HG02759 (cell line): ENCODE data around the gene AP2S1.
"Not testable (repeated sequence)": the region's sequence is repeated elsewhere in the genome, so short reads cannot be mapped to it uniquely, and the experiment has no call there.

ENCODE experiments used
- ATAC-seq: cut with Tn5 transposase; IDR thresholded peaks from one replicate; pipeline ENCODE4 v1.9.1; 2021; ENCODE audit warnings: mild to moderate bottlenecking, moderate library complexity; ENCODE audit not compliant: unreplicated experiment

Gene AP2S1

GRCh38 chr19:46809534-46810272 lies 40.9 kb downstream of the AP2S1 start:
- no peak for ATAC-seq

GRCh38 chr19:46806656-46807055 lies 44.0 kb downstream of the AP2S1 start:
- no peak for ATAC-seq

GRCh38 chr19:46804432-46804831 lies 46.2 kb downstream of the AP2S1 start:
- not testable (repeated sequence) for ATAC-seq

GRCh38 chr19:46803555-46803954 lies 47.1 kb downstream of the AP2S1 start:
- no peak for ATAC-seq

GRCh38 chr19:46802152-46802551 lies 48.5 kb downstream of the AP2S1 start:
- no peak for ATAC-seq

- ATAC-seq, result no peak
Observed at GRCh38 chr19:46798713-46799112, 51.9 kb downstream of the AP2S1 start.

GRCh38 chr19:46797881-46798280 lies 52.8 kb downstream of the AP2S1 start:
- ATAC-seq, result no peak

- ATAC-seq, result no peak
Observed at GRCh38 chr19:46791944-46792343, 58.7 kb downstream of the AP2S1 start.

- no peak for ATAC-seq
Observed at GRCh38 chr19:46789371-46789770, 61.3 kb downstream of the AP2S1 start.

- no peak for ATAC-seq
Observed at GRCh38 chr19:46788968-46789338, 61.7 kb downstream of the AP2S1 start.

GRCh38 chr19:46788262-46788967 lies 62.2 kb downstream of the AP2S1 start, which contains the start of gene SLC1A5:
Gene SLC1A5 (minus strand): TSS chr19:46788594. CDS start chr19:46787965, 629 bp downstream.
- peak; percentile 62 for ATAC-seq
